KMS-11 (cell line): ENCODE measurements around the gene NPY.

Source experiments
- H2AFZ ChIP-seq: fragments of 200-600 bp; sonication (generic); 2 replicates; pipeline ENCODE4 v1.6.1; 2016; ENCODE audit warnings: antibody characterized with exemption, mixed run types, low read depth
- H3K27ac ChIP-seq: fragments of 200-600 bp; sonication (generic); 2 replicates; pipeline ENCODE4 v1.6.1; 2016; ENCODE audit warnings: mild to moderate bottlenecking, mixed run types
- H3K27me3 ChIP-seq: fragments of 200-600 bp; sonication (generic); 2 replicates; pipeline ENCODE4 v1.6.1; 2017; ENCODE audit warnings: mild to moderate bottlenecking, low read depth, mixed run types, moderate library complexity; ENCODE audit not compliant: insufficient read depth
- H3K36me3 ChIP-seq: fragments of 200-600 bp; sonication (generic); 2 replicates; pipeline ENCODE4 v1.6.1; 2017; ENCODE audit warnings: mild to moderate bottlenecking, mixed run types; ENCODE audit not compliant: insufficient read depth
- H3K4me1 ChIP-seq: fragments of 200-600 bp; sonication (generic); 2 replicates; pipeline ENCODE4 v1.6.1; 2016; ENCODE audit warnings: mild to moderate bottlenecking, low read depth, mixed run types; ENCODE audit not compliant: poor library complexity, severe bottlenecking
- H3K4me2 ChIP-seq: fragments of 200-600 bp; sonication (generic); 2 replicates; pipeline ENCODE4 v1.7.0; 2016; ENCODE audit warnings: mild to moderate bottlenecking, mixed run types
- H3K4me3 ChIP-seq: fragments of 200-600 bp; sonication (generic); IDR thresholded peaks from 2 replicates; pipeline ENCODE4 v1.6.1; 2017; ENCODE audit warnings: low read depth, low read length, mixed read lengths; ENCODE audit not compliant: insufficient read depth
- H3K79me2 ChIP-seq: fragments of 200-600 bp; sonication (generic); 2 replicates; pipeline ENCODE4 v1.6.1; 2016; ENCODE audit warnings: low read depth, mixed run types; ENCODE audit not compliant: insufficient read depth
- H3K9ac ChIP-seq: fragments of 200-600 bp; sonication (generic); 2 replicates; pipeline ENCODE4 v1.6.1; 2016; ENCODE audit warnings: mild to moderate bottlenecking, mixed run types
- H4K20me1 ChIP-seq: fragments of 200-600 bp; sonication (generic); 2 replicates; pipeline ENCODE4 v1.6.1; 2016; ENCODE audit warnings: mild to moderate bottlenecking, mixed run types; ENCODE audit not compliant: insufficient read depth
- TF ChIP-seq, protein P1 (sequence below): fragments of 200-600 bp; sonication (generic); conservative IDR thresholded peaks from 2 replicates; pipeline ENCODE4 v1.6.1; 2017; ENCODE audit warnings: low read depth, mild to moderate bottlenecking, antibody characterized with exemption, low read length, moderate library complexity, mixed read lengths

Gene NPY

DNA sequence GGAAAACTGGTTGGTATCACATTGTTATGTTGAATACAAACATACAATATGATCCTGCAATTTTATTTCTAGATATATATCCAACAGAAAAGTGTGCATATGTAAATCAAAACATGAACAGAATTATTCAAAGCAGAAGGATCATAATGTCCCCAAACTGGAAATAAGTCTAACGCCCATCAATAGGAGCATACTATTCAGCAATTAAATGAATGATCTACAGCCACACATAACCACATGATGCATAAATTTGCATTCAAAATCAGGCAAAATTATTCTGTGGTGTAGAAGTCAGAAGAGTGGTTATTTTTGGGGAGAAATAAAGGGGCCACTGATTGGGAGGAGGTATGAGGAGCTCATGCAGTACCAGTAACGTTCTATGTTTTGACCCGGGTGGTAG, 28.6 kb downstream of the NPY start:
- Histone ChIP-seq H4K20me1 (no peaks in the 10 kb centered on the region), H3K4me2 (no peak overlapping the region), H3K4me3 (no peak overlapping the region), H2AFZ (no peak overlapping the region), H3K79me2 (no peaks in the 10 kb centered on the region), H3K27ac (no peak overlapping the region), H3K4me1 (no peaks in the 10 kb centered on the region), H3K27me3 (no peaks in the 10 kb centered on the region), H3K9ac (no peak overlapping the region), H3K36me3 (no peaks in the 10 kb centered on the region)
- TF ChIP-seq, protein P1, sequence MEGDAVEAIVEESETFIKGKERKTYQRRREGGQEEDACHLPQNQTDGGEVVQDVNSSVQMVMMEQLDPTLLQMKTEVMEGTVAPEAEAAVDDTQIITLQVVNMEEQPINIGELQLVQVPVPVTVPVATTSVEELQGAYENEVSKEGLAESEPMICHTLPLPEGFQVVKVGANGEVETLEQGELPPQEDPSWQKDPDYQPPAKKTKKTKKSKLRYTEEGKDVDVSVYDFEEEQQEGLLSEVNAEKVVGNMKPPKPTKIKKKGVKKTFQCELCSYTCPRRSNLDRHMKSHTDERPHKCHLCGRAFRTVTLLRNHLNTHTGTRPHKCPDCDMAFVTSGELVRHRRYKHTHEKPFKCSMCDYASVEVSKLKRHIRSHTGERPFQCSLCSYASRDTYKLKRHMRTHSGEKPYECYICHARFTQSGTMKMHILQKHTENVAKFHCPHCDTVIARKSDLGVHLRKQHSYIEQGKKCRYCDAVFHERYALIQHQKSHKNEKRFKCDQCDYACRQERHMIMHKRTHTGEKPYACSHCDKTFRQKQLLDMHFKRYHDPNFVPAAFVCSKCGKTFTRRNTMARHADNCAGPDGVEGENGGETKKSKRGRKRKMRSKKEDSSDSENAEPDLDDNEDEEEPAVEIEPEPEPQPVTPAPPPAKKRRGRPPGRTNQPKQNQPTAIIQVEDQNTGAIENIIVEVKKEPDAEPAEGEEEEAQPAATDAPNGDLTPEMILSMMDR = no peak

DNA sequence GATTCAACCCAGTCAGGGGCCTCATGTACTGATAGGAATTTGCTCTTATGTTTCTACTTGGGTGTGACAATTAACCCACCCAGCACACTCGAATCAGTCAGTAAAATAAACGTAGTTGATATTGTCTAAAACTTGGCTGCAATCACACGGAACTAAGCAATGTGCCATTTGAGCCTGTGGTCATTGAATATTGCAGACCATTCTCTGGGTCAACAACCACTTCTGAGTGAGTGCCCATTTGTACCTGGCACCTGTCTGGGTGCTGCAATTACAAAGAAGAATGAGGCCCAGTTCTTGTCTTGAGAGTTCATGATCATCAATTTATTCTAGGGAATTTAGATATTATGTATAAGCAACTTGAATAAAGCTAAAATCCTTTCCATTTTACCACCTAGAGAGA, 29.8 kb downstream of the NPY start:
- H4K20me1 ChIP-seq = no peaks in the 10 kb centered on the region
- H3K4me1 ChIP-seq = no peaks in the 10 kb centered on the region
- no peak overlapping the region for H3K9ac ChIP-seq
- no peak overlapping the region for H3K4me2 ChIP-seq
- H3K36me3 ChIP-seq = no peaks in the 10 kb centered on the region
- no peak overlapping the region for H3K27ac ChIP-seq
- no peaks in the 10 kb centered on the region for H3K79me2 ChIP-seq
- H2AFZ ChIP-seq = no peak overlapping the region
- no peak overlapping the region for H3K4me3 ChIP-seq
- TF ChIP-seq, protein P1 = no peak
- no peaks in the 10 kb centered on the region for H3K27me3 ChIP-seq

DNA sequence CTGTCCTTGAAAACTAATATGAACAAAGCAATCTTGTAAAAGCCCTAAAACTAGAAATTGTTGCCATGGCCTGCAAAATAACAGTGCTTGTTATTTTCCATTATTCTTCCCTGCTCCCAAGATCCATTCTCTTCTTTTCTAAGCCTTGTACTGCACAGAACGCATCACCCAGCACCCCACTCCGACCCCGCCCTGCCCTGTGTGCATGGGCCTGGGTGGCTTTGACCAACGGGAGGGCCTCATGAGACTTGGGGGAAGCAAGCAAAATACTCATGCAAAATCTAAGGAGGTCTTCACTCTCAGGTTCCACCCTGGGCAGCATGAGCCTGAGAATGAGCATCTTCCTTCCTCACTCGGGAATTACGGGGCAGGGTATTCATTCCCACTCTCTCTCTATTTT, 32.4 kb downstream of the NPY start:
- TF ChIP-seq, protein P1 = no peak
- no peaks in the 10 kb centered on the region for H4K20me1 ChIP-seq
- no peak overlapping the region for H3K4me2 ChIP-seq
- no peaks in the 10 kb centered on the region for H3K4me1 ChIP-seq
- no peak overlapping the region for H2AFZ ChIP-seq
- H3K27me3 ChIP-seq = no peaks in the 10 kb centered on the region
- H3K27ac ChIP-seq = no peak overlapping the region
- no peaks in the 10 kb centered on the region for H3K79me2 ChIP-seq
- H3K4me3 ChIP-seq = no peak overlapping the region
- no peaks in the 10 kb centered on the region for H3K36me3 ChIP-seq
- H3K9ac ChIP-seq = no peak overlapping the region

DNA sequence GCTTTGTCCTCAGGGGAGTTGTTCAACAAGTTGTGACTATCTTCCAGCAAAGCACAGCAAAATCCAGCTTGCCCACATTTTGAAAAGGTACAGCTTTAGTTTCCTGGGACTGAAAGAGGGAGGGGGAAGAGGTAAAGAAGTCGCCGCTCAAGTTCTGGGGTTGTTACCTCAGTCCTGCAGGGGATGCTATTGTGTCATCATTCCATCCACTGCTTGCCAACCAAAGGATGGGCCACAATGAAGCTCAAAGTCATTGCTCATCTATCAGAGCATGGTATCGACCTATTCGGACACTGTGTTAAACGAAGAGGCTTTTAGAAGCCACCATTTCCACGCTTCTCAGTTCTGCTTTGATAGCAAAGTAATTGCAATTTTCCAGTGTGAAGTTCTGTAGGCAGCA, 34.3 kb downstream of the NPY start:
- Histone ChIP-seq H2AFZ (no peak overlapping the region), H3K4me1 (no peaks in the 10 kb centered on the region), H4K20me1 (no peaks in the 10 kb centered on the region), H3K27me3 (no peaks in the 10 kb centered on the region), H3K27ac (no peak overlapping the region), H3K36me3 (no peaks in the 10 kb centered on the region), H3K4me3 (no peak overlapping the region), H3K79me2 (no peaks in the 10 kb centered on the region), H3K4me2 (no peak overlapping the region), H3K9ac (no peak overlapping the region)
- TF ChIP-seq, protein P1 = no peak

DNA sequence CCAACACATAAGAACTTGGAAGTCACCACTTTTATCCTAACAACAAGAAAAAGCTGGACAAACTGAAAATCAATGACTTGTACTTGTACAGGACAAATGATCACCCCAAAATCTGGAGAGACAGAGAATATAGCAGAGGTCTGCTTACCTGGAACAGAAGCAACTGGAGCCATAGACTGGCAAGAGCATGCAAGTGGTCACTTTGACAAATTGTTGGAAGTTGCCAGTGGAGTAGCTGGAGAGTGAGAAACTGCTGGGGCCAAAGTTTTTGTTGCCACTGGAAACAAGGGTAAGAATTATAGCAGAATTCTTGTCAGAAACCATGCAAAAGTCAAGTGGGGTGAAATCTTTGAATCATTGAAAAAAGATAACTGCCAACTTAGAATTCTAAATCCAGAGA, 35.2 kb downstream of the NPY start:
- H2AFZ ChIP-seq = no peak overlapping the region
- H4K20me1 ChIP-seq = no peaks in the 10 kb centered on the region
- H3K27me3 ChIP-seq = no peaks in the 10 kb centered on the region
- no peak overlapping the region for H3K27ac ChIP-seq
- H3K4me2 ChIP-seq = no peak overlapping the region
- TF ChIP-seq, protein P1 = no peak
- H3K9ac ChIP-seq = no peak overlapping the region
- H3K36me3 ChIP-seq = no peaks in the 10 kb centered on the region
- no peaks in the 10 kb centered on the region for H3K4me1 ChIP-seq
- H3K4me3 ChIP-seq = no peak overlapping the region
- no peaks in the 10 kb centered on the region for H3K79me2 ChIP-seq
